ENCODE data around the gene MAPK9.

Gene MAPK9

GRCh38 chr5:180291234-180291940, 496 bp downstream of the MAPK9 start:
- no peak for DNase-seq

GRCh38 chr5:180290568-180291233, 1.2 kb downstream of the MAPK9 start:
- no peak for DNase-seq

GRCh38 chr5:180289966-180290365, 1.9 kb downstream of the MAPK9 start:
- DNase-seq: no peak

- no peak for DNase-seq
Observed at GRCh38 chr5:180289433-180289832, 2.5 kb downstream of the MAPK9 start.

GRCh38 chr5:180287868-180288267, 4.0 kb downstream of the MAPK9 start:
- DNase-seq: no peak

GRCh38 chr5:180287404-180287803, 4.5 kb downstream of the MAPK9 start:
- no peak for DNase-seq

GRCh38 chr5:180284149-180284548, 7.7 kb downstream of the MAPK9 start:
- no peak for DNase-seq

GRCh38 chr5:180283026-180283615, 8.8 kb downstream of the MAPK9 start:
- no peak for DNase-seq

- no peak for DNase-seq
Observed at GRCh38 chr5:180282281-180282680, 9.6 kb downstream of the MAPK9 start.

- no peak for DNase-seq
Observed at GRCh38 chr5:180281706-180282105, 10.2 kb downstream of the MAPK9 start.

- no peak for DNase-seq
Observed at GRCh38 chr5:180274695-180275094, 17.2 kb downstream of the MAPK9 start.

GRCh38 chr5:180271221-180271620, 20.7 kb downstream of the MAPK9 start:
- DNase-seq: no peak

GRCh38 chr5:180259260-180259611, 32.6 kb downstream of the MAPK9 start:
- DNase-seq: no peak

- DNase-seq: no peak
Observed at GRCh38 chr5:180253036-180253824, 38.7 kb downstream of the MAPK9 start.

- no peak for DNase-seq
Observed at GRCh38 chr5:180251887-180252286, 40.0 kb downstream of the MAPK9 start.

GRCh38 chr5:180251141-180251540, 40.7 kb downstream of the MAPK9 start:
- no peak for DNase-seq

GRCh38 chr5:180250329-180250728, 41.6 kb downstream of the MAPK9 start:
- DNase-seq: no peak

GRCh38 chr5:180241600-180241999, 50.3 kb downstream of the MAPK9 start:
- DNase-seq: no peak

GRCh38 chr5:180238631-180239030, 53.3 kb downstream of the MAPK9 start:
- no peak for DNase-seq

- no peak for DNase-seq
Observed at GRCh38 chr5:180235846-180236245, 56.0 kb downstream of the MAPK9 start.

- no peak for DNase-seq
Observed at GRCh38 chr5:180235077-180235476, 56.8 kb downstream of the MAPK9 start.

- DNase-seq: no peak
Observed at GRCh38 chr5:180234271-180234670, 57.6 kb downstream of the MAPK9 start.

- DNase-seq: no peak
Observed at GRCh38 chr5:180233729-180234128, 58.2 kb downstream of the MAPK9 start.

GRCh38 chr5:180230017-180230416, 61.9 kb downstream of the MAPK9 start:
- DNase-seq: no peak

Measured in GOT3 (cell line).